Endothelial cell of umbilical vein (primary cell): Measurements from ENCODE around the gene PCNX4.

ENCODE experiments used
- CTCF ChIP-seq, 2 donors: IDR thresholded peaks; 1 replicate in 1 of 2; 2 replicates in 1 of 2; pipeline ENCODE4 v1.5.1; 2011; ENCODE audit warnings: low read length in 2 of 2, mild to moderate bottlenecking in 2 of 2, moderate library complexity in 2 of 2, control low read depth in 1 of 2, inconsistent platforms in 1 of 2, low read depth in 1 of 2; ENCODE audit not compliant: insufficient read depth in 1 of 2; ENCODE audit errors: extremely low read depth in 1 of 2
- MAX ChIP-seq: IDR thresholded peaks from 2 replicates; pipeline ENCODE4 v1.6.1; 2011; ENCODE audit not compliant: insufficient read depth, insufficient read length
- POLR2AphosphoS5 ChIP-seq: IDR thresholded peaks from 2 replicates; pipeline ENCODE4 v1.6.1; 2012; ENCODE audit warnings: low read depth, mild to moderate bottlenecking, control low read depth, low read length, moderate library complexity; ENCODE audit not compliant: insufficient read depth

- TF ChIP-seq CTCF (IDR thresholded peaks at IDR 0.05; ENCODE audit: extremely low read depth in 1 of 2, insufficient read depth in 1 of 2, low read depth in 1 of 2, low read length in 2 of 2) (no peak), POLR2AphosphoS5 (no peak), MAX (no peak)
Observed at GRCh38 chr14:60196291-60196690, 104.6 kb downstream of the PCNX4 start.
